HG03025 (cell line): ENCODE results near the gene DLGAP4.
"Not testable (repeated sequence)": the region's sequence is repeated elsewhere in the genome, so short reads cannot be mapped to it uniquely, and the experiment has no call there.

ENCODE experiments used
- ATAC-seq: cut with Tn5 transposase; IDR thresholded peaks from one replicate; pipeline ENCODE4 v1.9.1; 2021; ENCODE audit warnings: mild to moderate bottlenecking, moderate library complexity; ENCODE audit not compliant: unreplicated experiment, low FRiP score

DLGAP4 gene

GRCh38 chr20:36370991-36371790, 65.1 kb downstream of the DLGAP4 start:
- ATAC-seq = no peak

GRCh38 chr20:36372666-36373065, 66.5 kb downstream of the DLGAP4 start:
- no peak for ATAC-seq

GRCh38 chr20:36373089-36373488, 67.0 kb downstream of the DLGAP4 start:
- ATAC-seq = no peak

GRCh38 chr20:36374995-36375394, 68.9 kb downstream of the DLGAP4 start:
- no peak for ATAC-seq

- ATAC-seq = no peak
Observed at GRCh38 chr20:36377348-36378326, 71.5 kb downstream of the DLGAP4 start.

DNA sequence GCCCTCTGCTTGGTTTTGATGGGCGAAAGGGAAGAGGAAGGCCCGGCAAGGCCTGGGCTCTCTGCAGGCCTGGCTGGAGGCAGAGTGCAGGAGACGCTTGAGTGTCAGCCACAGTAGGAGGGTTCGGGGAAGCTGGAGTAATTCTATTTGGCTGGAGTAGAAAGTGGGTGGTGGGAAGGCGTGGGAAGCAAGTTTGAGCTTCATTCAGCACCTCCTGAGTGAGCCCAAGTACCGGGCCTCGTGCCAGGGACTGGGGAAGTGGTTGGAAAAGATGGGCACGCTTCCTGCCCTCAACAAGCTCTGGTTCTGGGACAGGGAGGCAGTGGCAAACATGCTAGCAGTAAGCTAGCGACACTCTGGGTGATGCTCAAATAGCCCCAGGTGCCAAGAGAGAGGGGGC, 72.5 kb downstream of the DLGAP4 start:
- ATAC-seq = no peak

- ATAC-seq = not testable (repeated sequence)
Observed at GRCh38 chr20:36379914-36380313, 73.8 kb downstream of the DLGAP4 start.

GRCh38 chr20:36384022-36384619, 78.0 kb downstream of the DLGAP4 start:
- no peak for ATAC-seq

- no peak for ATAC-seq
Observed at GRCh38 chr20:36385503-36385902, 79.4 kb downstream of the DLGAP4 start.

DNA sequence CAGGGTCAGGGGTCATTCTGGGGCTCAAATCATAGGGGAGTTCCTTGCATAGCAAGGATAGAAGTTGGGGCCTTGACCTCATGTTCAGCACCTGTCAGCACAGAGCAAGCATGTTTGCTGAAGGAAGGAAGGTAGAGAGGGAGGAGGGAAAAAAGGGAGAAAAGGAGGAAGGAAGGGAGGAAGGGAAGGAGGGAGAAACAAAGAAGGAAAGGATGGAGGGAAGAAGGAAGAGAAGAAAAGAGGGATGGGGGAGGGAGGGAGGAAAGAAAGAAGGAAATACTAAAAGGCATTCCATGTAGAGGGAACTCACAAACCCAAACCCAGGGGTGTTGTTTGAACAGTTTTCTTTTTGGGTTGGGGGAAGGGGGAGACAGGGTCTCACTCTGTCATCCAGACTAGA, 80.1 kb downstream of the DLGAP4 start:
- ATAC-seq = no peak

- no peak for ATAC-seq
Observed at GRCh38 chr20:36390269-36390668, 84.1 kb downstream of the DLGAP4 start.

DNA sequence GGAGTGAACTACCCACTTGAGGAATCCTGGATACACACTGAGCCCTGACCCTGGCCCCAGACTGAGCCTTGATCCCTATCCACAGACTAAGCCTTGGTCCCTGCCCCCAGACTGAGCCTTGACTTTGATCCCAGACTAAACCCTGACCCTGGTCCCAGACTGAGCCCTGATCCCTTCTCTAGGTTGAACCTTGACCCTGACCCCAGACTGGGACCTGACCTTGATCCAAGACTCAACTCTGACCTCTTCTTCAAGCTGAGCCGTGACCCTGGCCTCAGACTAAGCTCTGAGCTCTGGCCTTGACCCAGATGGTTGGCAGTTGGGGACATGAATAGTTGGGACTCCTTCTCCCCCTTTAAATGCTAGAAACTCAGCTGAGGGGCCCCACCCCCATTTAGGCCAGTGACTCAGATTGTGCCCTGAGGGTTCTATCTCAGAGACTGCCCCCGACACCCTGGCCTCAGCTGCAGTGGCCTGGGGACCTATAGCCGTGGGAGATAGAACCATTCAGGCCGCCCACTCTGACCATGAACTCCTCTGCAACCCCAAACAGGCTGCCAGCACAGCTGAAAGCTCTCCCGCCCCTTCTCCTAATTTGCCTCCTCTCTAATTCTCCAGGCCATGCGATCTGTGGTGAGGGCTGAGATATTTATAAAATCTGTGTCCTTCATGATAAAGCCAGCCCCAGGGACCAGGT, 84.7 kb downstream of the DLGAP4 start:
- no peak for ATAC-seq

GRCh38 chr20:36391456-36391855, 85.3 kb downstream of the DLGAP4 start:
- ATAC-seq = no peak

- ATAC-seq = no peak
Observed at GRCh38 chr20:36391955-36392354, 85.8 kb downstream of the DLGAP4 start.

- ATAC-seq = no peak
Observed at GRCh38 chr20:36392989-36393388, 86.8 kb downstream of the DLGAP4 start.

GRCh38 chr20:36394340-36394965, 88.3 kb downstream of the DLGAP4 start:
- ATAC-seq = no peak

DNA sequence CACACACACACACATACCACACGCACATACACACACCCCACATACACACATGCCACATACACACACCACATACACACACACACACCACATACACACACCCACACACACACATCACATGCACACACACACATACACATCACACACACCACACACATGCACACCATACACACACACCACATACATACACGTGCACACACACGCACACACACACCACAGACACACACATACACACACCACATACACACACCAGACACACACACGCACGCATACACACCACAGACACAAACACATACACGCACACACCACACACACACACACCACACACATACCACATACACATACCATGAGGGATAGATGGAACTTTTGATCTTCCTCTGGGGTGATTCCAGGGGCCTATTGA, 90.2 kb downstream of the DLGAP4 start:
- no peak for ATAC-seq

DNA sequence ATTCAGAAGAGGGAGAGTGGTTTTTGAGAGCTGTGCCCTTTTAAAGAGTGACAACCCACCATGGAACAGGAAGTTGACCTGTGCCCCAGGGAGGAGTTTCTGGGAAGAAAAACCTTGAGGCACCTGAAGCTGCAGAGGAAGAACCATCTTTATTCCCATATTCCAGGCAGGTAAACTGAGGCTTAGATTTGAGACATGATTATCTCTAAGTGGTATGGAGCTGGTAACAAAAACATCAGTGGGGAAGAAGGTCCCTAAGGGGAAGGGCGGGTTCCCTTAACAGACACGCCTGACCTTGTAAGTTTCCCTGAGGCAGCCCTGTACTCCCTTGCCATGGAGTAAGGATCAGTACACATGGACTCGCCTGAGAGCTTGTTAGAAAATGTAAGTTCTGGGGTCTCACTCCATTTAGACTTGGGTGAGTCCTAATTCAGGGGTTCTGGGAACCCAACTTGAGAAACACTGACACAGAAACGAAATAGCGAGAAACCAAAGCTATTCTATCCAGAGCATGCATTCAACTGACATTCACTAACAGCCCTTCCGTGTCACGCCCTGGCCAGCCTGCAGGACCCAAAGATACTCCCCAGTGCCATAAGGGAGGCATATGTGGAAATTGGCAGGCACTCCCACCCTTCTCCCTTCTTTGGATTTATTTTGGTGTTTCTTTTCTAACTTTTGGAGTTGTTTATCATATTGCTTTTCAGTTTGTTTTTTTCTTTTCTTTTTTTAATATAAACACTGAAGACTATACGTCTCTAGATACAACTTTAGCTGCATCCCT, 90.9 kb downstream of the DLGAP4 start:
- ATAC-seq = no peak

- ATAC-seq = no peak
Observed at GRCh38 chr20:36398515-36398914, 92.4 kb downstream of the DLGAP4 start.
